HG02970 (cell line): ENCODE results near the gene PEAK1.
"Not testable (repeated sequence)": the region's sequence is repeated elsewhere in the genome, so short reads cannot be mapped to it uniquely, and the experiment has no call there.

Experiments used
- ATAC-seq: cut with Tn5 transposase; IDR thresholded peaks from one replicate; pipeline ENCODE4 v1.9.1; 2021; ENCODE audit warnings: mild to moderate bottlenecking, moderate library complexity, moderate number of reproducible peaks; ENCODE audit not compliant: unreplicated experiment, low FRiP score

PEAK1 gene

GRCh38 chr15:77185242-77185785, 234.6 kb downstream of the PEAK1 start:
- no peak for ATAC-seq

- ATAC-seq = not testable (repeated sequence)
These were observed 235.6 kb downstream of the PEAK1 start for GRCh38 chr15:77184352-77184751.

GRCh38 chr15:77183066-77183465, 236.8 kb downstream of the PEAK1 start:
- ATAC-seq = no peak

- ATAC-seq = no peak
These were observed 238.4 kb downstream of the PEAK1 start for GRCh38 chr15:77181305-77182074.

GRCh38 chr15:77180757-77181156, 239.1 kb downstream of the PEAK1 start:
- no peak for ATAC-seq

- ATAC-seq = no peak
These were observed 239.6 kb downstream of the PEAK1 start for GRCh38 chr15:77180270-77180669.

GRCh38 chr15:77179541-77179998, 240.3 kb downstream of the PEAK1 start:
- ATAC-seq = no peak

- ATAC-seq = no peak
These were observed 241.5 kb downstream of the PEAK1 start for GRCh38 chr15:77178411-77178810.

GRCh38 chr15:77176148-77176547, 243.8 kb downstream of the PEAK1 start:
- ATAC-seq = not testable (repeated sequence)

- ATAC-seq = no peak
These were observed 246.4 kb downstream of the PEAK1 start for GRCh38 chr15:77173487-77173886.

- ATAC-seq = no peak
These were observed 248.5 kb downstream of the PEAK1 start for GRCh38 chr15:77171221-77171967.

GRCh38 chr15:77168616-77169015, 251.3 kb downstream of the PEAK1 start:
- no peak for ATAC-seq

- ATAC-seq = no peak
These were observed 251.8 kb downstream of the PEAK1 start for GRCh38 chr15:77168141-77168540.

GRCh38 chr15:77167406-77167805, 252.5 kb downstream of the PEAK1 start:
- ATAC-seq = no peak

GRCh38 chr15:77163781-77164384, 256.0 kb downstream of the PEAK1 start:
- ATAC-seq = no peak

GRCh38 chr15:77162872-77163633, 256.9 kb downstream of the PEAK1 start:
- no peak for ATAC-seq

- ATAC-seq = no peak
These were observed 259.1 kb downstream of the PEAK1 start for GRCh38 chr15:77160562-77161478.

GRCh38 chr15:77156000-77156399, 263.9 kb downstream of the PEAK1 start:
- ATAC-seq = not testable (repeated sequence)

GRCh38 chr15:77148191-77148590, 271.7 kb downstream of the PEAK1 start:
- ATAC-seq = no peak
